ENCODE results near the gene SACS.

Gene SACS

GRCh38 chr13:23433171-23434153 lies at the start of gene SACS:
Gene SACS, minus strand, starts transcription at chr13:23433702. Its CDS starts 22,463 bp downstream, at chr13:23411239.
- DNase-seq: peak; percentile 45 to 78

GRCh38 chr13:23480324-23480723 lies 46.8 kb upstream of the SACS start:
- no peak for DNase-seq

GRCh38 chr13:23477101-23477500 lies 43.6 kb upstream of the SACS start:
- no peak for DNase-seq

- no peak for DNase-seq
Measured at GRCh38 chr13:23473221-23473620, 39.7 kb upstream of the SACS start.

- DNase-seq: no peak
Measured at GRCh38 chr13:23472189-23472588, 38.7 kb upstream of the SACS start.

GRCh38 chr13:23470790-23471614 lies 37.5 kb upstream of the SACS start:
- no peak for DNase-seq

- DNase-seq: no peak
Measured at GRCh38 chr13:23469951-23470421, 36.5 kb upstream of the SACS start.

- no peak for DNase-seq
Measured at GRCh38 chr13:23468811-23469210, 35.3 kb upstream of the SACS start.

GRCh38 chr13:23467932-23468278 lies 34.4 kb upstream of the SACS start:
- DNase-seq: no peak

- DNase-seq: no peak
Measured at GRCh38 chr13:23467048-23467931, 33.8 kb upstream of the SACS start.

- DNase-seq: peak; percentile 34 to 43
Measured at GRCh38 chr13:23466144-23467002, 32.9 kb upstream of the SACS start.

- no peak for DNase-seq
Measured at GRCh38 chr13:23463661-23464060, 30.2 kb upstream of the SACS start.

GRCh38 chr13:23462815-23463559 lies 29.5 kb upstream of the SACS start:
- no peak for DNase-seq

- DNase-seq: no peak
Measured at GRCh38 chr13:23461544-23461943, 28.0 kb upstream of the SACS start.

- DNase-seq: no peak
Measured at GRCh38 chr13:23460921-23461320, 27.4 kb upstream of the SACS start.

GRCh38 chr13:23460309-23460708 lies 26.8 kb upstream of the SACS start:
- DNase-seq: no peak

GRCh38 chr13:23458989-23459388 lies 25.5 kb upstream of the SACS start:
- DNase-seq: no peak

GRCh38 chr13:23456437-23457210 lies 23.1 kb upstream of the SACS start:
- no peak for DNase-seq

GRCh38 chr13:23455401-23456185 lies 22.1 kb upstream of the SACS start:
- DNase-seq: no peak

Measured in NCI-H187 (cell line).